Measurements from ENCODE around the gene DDX6. TPM values are rescaled to one million over a fixed set of nuclear protein-coding genes. Genes with fewer than 3 reads are reported as not detected.
A peak's percentile ranks its signal among the peaks of the same experiment; 100 is the strongest.
"Not testable (repeated sequence)": the region's sequence is repeated elsewhere in the genome, so short reads cannot be mapped to it uniquely, and the experiment has no call there.

Gene DDX6
- total RNA-seq, 1 donor from 2014 or later = 189 TPM

DNA sequence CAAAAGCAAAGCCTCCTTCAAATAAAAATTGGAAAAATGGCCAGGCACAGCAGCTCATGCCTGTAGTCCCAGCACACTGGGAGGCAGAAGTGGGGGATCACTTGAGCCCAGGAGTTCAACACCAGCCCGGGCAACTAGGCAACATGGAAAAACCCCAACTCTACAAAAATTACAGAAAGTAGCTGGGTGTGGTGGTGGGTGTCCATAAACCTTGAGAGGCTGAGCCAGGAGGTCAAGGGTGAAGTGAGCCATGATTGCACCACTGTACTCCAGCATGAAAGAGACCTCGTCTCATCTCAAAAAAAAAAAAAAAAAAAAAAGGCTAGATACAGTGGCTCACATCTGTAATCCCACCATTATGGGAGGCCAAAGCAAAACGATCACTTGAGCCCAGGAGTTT, 22.3 kb downstream of the DDX6 start:
- peak overlapping the region; percentile 13 for H3K27ac Mint-ChIP-seq
- no peaks in the 10 kb centered on the region for H3K9me3 Mint-ChIP-seq
- no peak overlapping the region for H3K4me3 Mint-ChIP-seq
- H3K4me1 Mint-ChIP-seq = peaks cover 20% of the 10 kb centered on the region
- H3K27me3 Mint-ChIP-seq (ENCODE audit: low read depth) = no peaks in the 10 kb centered on the region
- DNase-seq (ENCODE audit: low spot score in 2 of 2, unreplicated experiment in 2 of 2) = no peak
- peaks cover 34% of the 10 kb centered on the region for H3K36me3 Mint-ChIP-seq
- TF ChIP-seq, protein P1, sequence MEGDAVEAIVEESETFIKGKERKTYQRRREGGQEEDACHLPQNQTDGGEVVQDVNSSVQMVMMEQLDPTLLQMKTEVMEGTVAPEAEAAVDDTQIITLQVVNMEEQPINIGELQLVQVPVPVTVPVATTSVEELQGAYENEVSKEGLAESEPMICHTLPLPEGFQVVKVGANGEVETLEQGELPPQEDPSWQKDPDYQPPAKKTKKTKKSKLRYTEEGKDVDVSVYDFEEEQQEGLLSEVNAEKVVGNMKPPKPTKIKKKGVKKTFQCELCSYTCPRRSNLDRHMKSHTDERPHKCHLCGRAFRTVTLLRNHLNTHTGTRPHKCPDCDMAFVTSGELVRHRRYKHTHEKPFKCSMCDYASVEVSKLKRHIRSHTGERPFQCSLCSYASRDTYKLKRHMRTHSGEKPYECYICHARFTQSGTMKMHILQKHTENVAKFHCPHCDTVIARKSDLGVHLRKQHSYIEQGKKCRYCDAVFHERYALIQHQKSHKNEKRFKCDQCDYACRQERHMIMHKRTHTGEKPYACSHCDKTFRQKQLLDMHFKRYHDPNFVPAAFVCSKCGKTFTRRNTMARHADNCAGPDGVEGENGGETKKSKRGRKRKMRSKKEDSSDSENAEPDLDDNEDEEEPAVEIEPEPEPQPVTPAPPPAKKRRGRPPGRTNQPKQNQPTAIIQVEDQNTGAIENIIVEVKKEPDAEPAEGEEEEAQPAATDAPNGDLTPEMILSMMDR (IDR thresholded peaks at IDR 0.05; ENCODE audit: unreplicated experiment) = no peak

DNA sequence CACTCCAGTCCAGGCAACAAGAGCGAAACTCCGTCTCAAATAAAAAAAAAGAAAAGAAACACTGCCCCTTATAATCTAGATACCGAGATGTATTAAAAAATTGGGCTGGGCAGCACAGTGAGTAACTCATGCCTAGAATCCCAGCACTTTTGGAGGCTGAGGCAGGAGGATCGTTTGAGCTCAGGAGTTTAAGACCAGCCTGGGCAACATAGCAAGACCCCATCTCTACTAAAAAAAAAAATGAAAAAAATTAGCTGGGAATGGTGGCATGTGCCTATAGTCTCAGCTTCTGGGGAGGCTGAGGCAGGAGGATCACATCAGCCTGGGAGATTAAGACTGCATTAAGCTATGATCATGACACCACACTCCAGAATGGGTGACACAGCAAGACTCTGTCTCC, 24.9 kb downstream of the DDX6 start:
- Mint-ChIP-seq H3K27me3 (ENCODE audit: low read depth) (no peaks in the 10 kb centered on the region), H3K36me3 (peaks cover 32% of the 10 kb centered on the region), H3K9me3 (no peaks in the 10 kb centered on the region), H3K4me1 (peaks cover 4% of the 10 kb centered on the region), H3K4me3 (no peak overlapping the region), H3K27ac (no peak overlapping the region)
- TF ChIP-seq, protein P1 (IDR thresholded peaks at IDR 0.05; ENCODE audit: unreplicated experiment) = no peak
- DNase-seq (ENCODE audit: low spot score in 2 of 2, unreplicated experiment in 2 of 2) = no peak

DNA sequence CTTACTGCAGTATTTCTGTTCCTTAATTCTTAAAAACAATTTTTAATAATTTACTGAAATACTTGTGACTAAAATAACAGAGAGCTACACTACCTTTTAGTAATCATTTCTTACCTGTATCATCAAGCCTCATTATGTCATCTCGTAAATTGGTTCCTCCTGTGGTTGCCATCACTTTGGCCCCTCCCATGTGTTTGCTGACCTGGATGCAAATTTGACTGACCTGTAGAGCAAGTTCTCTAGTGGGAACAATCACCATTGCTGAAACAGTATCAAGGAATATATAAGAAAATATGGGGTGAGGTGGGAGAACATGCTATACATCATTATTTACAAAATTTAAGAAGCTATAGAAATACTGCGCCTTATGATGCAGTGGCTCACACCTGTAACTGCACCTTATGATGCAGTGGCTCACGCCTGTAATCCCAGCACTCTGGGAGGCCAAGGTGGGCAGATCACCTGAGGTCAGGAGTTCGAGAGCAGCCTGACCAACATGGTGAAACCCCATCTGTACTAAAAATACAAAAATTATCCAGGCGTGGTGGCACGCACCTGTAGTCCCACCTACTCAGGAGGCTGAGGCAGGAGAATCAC, 25.8 kb downstream of the DDX6 start:
- not testable (repeated sequence) for H3K27me3 Mint-ChIP-seq (ENCODE audit: low read depth); H3K4me3 Mint-ChIP-seq; H3K27ac Mint-ChIP-seq; DNase-seq (ENCODE audit: low spot score in 2 of 2, unreplicated experiment in 2 of 2); H3K9me3 Mint-ChIP-seq; H3K4me1 Mint-ChIP-seq
- peaks cover 30% of the 10 kb centered on the region for H3K36me3 Mint-ChIP-seq

DNA sequence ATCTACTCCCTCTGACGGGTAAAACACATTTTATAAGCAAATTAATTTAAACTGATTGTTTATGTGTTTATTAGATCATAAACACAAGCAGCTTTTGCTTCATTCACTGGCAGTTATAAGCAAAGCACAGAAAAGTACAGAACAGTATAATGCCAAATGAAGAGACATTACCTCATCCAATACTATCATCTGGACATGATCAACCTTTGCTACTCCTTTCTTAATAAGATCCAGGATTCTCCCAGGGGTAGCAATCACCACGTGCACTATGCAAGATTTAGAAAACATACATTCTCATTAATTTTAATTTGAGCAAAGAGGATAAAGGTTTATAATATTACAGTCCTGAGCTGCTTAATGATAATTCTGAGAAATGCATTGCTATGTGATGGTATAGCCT, 27.9 kb downstream of the DDX6 start:
- Mint-ChIP-seq H3K9me3 (no peaks in the 10 kb centered on the region), H3K27ac (no peak overlapping the region), H3K36me3 (peaks cover 37% of the 10 kb centered on the region), H3K4me3 (no peak overlapping the region), H3K27me3 (ENCODE audit: low read depth) (no peaks in the 10 kb centered on the region), H3K4me1 (no peaks in the 10 kb centered on the region)
- DNase-seq (ENCODE audit: low spot score in 2 of 2, unreplicated experiment in 2 of 2) = no peak
- TF ChIP-seq, protein P1 (IDR thresholded peaks at IDR 0.05; ENCODE audit: unreplicated experiment) = no peak

DNA sequence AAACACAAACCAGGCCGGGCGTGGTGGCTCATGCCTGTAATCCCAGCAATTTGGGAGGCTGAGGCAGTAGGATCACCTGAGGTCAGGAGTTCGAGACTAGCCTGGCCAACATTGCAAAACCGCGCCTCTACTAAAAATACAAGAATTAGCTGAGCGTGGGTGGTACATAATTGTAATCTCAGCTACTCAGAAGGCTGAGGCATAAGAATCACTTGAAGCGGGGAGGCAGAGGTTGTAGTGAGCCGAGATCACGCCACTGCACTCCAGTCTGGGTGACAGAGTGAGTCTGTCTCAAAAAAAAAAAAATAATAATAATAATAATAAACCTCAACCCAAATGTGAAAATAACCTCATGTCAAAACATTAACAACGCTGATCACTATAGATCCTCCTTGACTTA, 29.0 kb downstream of the DDX6 start:
- DNase-seq (ENCODE audit: low spot score in 2 of 2, unreplicated experiment in 2 of 2); H3K9me3 Mint-ChIP-seq; H3K27me3 Mint-ChIP-seq (ENCODE audit: low read depth); H3K4me1 Mint-ChIP-seq; H3K4me3 Mint-ChIP-seq: not testable (repeated sequence)
- peak overlapping the region; percentile 39 for H3K27ac Mint-ChIP-seq
- peaks cover 38% of the 10 kb centered on the region for H3K36me3 Mint-ChIP-seq

DNA sequence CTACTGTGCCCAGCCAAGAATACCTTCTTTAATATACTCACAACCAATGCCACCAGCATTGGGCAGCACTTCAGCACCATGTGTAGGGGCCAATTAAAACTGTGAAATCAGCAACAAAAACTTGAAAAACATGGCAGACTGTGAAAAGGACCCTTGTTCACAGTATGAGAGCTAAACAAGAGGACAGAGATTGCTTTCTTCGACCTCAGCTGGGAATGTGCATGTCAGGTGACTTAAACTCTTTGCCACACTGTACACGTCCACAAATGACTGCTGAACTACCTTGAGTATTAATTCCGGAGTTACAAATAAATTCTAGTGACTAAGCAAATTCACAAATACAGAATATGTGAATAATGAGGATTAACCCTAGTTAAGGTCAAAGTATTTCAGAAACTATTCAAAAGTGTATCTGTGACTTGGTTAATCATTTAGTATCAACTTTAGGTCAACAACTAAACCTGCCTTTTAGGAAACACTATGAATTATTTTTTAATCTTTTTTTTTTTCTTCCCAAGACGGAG, 33.0 kb downstream of the DDX6 start:
- Mint-ChIP-seq H3K36me3 (peaks cover 47% of the 10 kb centered on the region), H3K4me3 (no peak overlapping the region), H3K27ac (no peak overlapping the region), H3K4me1 (no peaks in the 10 kb centered on the region), H3K27me3 (ENCODE audit: low read depth) (no peaks in the 10 kb centered on the region), H3K9me3 (no peaks in the 10 kb centered on the region)
- TF ChIP-seq, protein P1 (IDR thresholded peaks at IDR 0.05; ENCODE audit: unreplicated experiment) = no peak
- no peak for DNase-seq (ENCODE audit: low spot score in 2 of 2, unreplicated experiment in 2 of 2)

DNA sequence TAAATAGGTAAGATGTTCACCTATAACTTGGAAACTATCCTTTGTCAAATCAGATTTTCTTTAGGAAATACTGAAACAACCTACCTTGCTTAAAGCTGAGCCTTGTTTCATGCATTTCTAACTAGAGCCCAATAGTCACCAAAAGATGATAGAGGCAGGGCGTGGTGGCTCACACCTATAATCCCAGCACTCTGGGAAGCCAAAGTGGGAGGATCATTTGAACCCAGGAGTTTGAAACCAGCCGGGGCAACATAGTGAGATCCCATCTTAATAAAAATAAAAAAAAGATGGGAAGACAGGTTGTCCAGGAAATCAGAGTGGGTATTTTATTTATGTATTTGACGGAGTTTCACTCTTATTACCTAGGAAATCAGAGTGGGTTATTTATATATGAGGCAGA, 38.3 kb downstream of the DDX6 start:
- no peak overlapping the region for H3K27ac Mint-ChIP-seq
- peaks cover 42% of the 10 kb centered on the region for H3K36me3 Mint-ChIP-seq
- H3K4me3 Mint-ChIP-seq = no peak overlapping the region
- no peaks in the 10 kb centered on the region for H3K9me3 Mint-ChIP-seq
- TF ChIP-seq, protein P1 (IDR thresholded peaks at IDR 0.05; ENCODE audit: unreplicated experiment) = no peak
- no peak for DNase-seq (ENCODE audit: low spot score in 2 of 2, unreplicated experiment in 2 of 2)
- H3K4me1 Mint-ChIP-seq = peaks cover 3% of the 10 kb centered on the region
- no peaks in the 10 kb centered on the region for H3K27me3 Mint-ChIP-seq (ENCODE audit: low read depth)
